MCF 10A (cell line): Measurements from ENCODE around the gene GDF2. TPM values are rescaled to one million over a fixed set of nuclear protein-coding genes. Genes with fewer than 3 reads are reported as not detected.

Source experiments
- BruUV-seq: library from RNA; stranded (reverse); fragments of 400-500 nt; replicated peaks from 2 replicates; lab custom pipeline; 2021; lab: Mats Ljungman, UMichigan
- CTCF ChIA-PET: fragments of 300-600 bp; sonication (Branson Sonifier 250); formaldehyde crosslinking; extraction: SDS; loops from one replicate; lab custom pipeline; 2021; ENCODE audit warnings: antibody characterized with exemption, inconsistent platforms; lab: Yijun Ruan, JAX
- POLR2A ChIA-PET: fragments of 300-600, 350-650 bp; sonication (Branson Sonifier 250); formaldehyde crosslinking; extraction: SDS; loops from one replicate; lab custom pipeline; 2020; ENCODE audit warnings: antibody characterized with exemption, inconsistent platforms; lab: Yijun Ruan, JAX
- DNase-seq: peaks from one replicate; pipeline ENCODE4 v3.0.0-alpha.2; 2018; ENCODE audit not compliant: unreplicated experiment
- H3K27ac Mint-ChIP-seq: one replicate; pipeline ENCODE4 v1.8.0; 2022; ENCODE audit warnings: mild to moderate bottlenecking, low read depth, mixed read lengths; ENCODE audit not compliant: unreplicated experiment
- H3K27me3 Mint-ChIP-seq: one replicate; pipeline ENCODE4 v1.8.0; 2022; ENCODE audit warnings: mixed read lengths; ENCODE audit not compliant: insufficient read depth, unreplicated experiment
- H3K36me3 Mint-ChIP-seq: one replicate; pipeline ENCODE4 v1.8.0; 2022; ENCODE audit warnings: mild to moderate bottlenecking, moderate library complexity, mixed read lengths; ENCODE audit not compliant: insufficient read depth, unreplicated experiment
- H3K4me1 Mint-ChIP-seq: one replicate; pipeline ENCODE4 v1.8.0; 2022; ENCODE audit warnings: mixed read lengths; ENCODE audit not compliant: insufficient read depth, unreplicated experiment
- H3K4me3 Mint-ChIP-seq: one replicate; pipeline ENCODE4 v1.8.0; 2022; ENCODE audit warnings: mild to moderate bottlenecking, moderate library complexity, mixed read lengths; ENCODE audit not compliant: unreplicated experiment
- H3K9me3 Mint-ChIP-seq: one replicate; pipeline ENCODE4 v1.8.0; 2022; ENCODE audit warnings: mixed read lengths; ENCODE audit not compliant: unreplicated experiment
- intact Hi-C: fragments of 100-400 bp; cut with micrococcal nuclease; formaldehyde crosslinking; loops from 2 replicates; pipeline ENCODE4 v1.14.1; 2022
- total RNA-seq: library from RNA; stranded (reverse); gene quantifications from 2 replicates; pipeline ENCODE4 v1.2.3, GENCODE V29; 2022
- TF ChIP-seq, protein P1 (sequence below): fragments of 200-600 bp; IDR thresholded peaks from one replicate; pipeline ENCODE4 v1.8.0; 2022; ENCODE audit warnings: antibody characterized with exemption, mild to moderate bottlenecking; ENCODE audit not compliant: unreplicated experiment

GDF2 gene
- total RNA-seq, 1 experiment from 2014 or later, result not detected

DNA sequence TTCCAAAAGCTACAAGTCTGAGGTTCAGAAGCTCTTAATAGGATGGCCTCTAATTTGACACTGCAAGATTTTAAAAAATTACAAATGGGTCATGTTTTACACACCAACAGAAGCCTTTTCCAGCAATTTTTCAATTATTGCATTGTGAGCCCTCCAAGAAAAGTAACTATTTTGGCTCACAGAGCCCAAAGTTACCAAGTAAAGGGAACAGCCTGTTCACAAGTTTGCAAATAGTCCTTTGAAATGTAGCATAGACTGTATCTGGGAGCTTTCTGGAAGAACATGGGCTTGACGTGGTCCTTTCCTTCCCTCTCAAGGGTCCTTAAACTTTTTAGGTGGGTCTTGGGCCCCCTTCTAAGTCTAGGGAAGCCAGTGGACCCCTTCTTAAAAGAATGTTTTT lies 23.5 kb upstream of the GDF2 start:
- TF ChIP-seq, protein P1, sequence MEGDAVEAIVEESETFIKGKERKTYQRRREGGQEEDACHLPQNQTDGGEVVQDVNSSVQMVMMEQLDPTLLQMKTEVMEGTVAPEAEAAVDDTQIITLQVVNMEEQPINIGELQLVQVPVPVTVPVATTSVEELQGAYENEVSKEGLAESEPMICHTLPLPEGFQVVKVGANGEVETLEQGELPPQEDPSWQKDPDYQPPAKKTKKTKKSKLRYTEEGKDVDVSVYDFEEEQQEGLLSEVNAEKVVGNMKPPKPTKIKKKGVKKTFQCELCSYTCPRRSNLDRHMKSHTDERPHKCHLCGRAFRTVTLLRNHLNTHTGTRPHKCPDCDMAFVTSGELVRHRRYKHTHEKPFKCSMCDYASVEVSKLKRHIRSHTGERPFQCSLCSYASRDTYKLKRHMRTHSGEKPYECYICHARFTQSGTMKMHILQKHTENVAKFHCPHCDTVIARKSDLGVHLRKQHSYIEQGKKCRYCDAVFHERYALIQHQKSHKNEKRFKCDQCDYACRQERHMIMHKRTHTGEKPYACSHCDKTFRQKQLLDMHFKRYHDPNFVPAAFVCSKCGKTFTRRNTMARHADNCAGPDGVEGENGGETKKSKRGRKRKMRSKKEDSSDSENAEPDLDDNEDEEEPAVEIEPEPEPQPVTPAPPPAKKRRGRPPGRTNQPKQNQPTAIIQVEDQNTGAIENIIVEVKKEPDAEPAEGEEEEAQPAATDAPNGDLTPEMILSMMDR, result no peak
- Mint-ChIP-seq H3K36me3 (no peaks in the 10 kb centered on the region), H3K27ac (no peak overlapping the region), H3K27me3 (peaks cover 61% of the 10 kb centered on the region), H3K4me3 (no peak overlapping the region), H3K4me1 (no peaks in the 10 kb centered on the region), H3K9me3 (no peaks in the 10 kb centered on the region)
- CTCF ChIA-PET, result interaction anchor here (2.5 kb wide), 1 partner anchor 251 kb away, joined by 9 read pairs; no protein-coding TSS in a partner anchor
- DNase-seq, result no peak
- no TSS peak for BruUV-seq
- POLR2A ChIA-PET, result no interaction called here
- intact Hi-C loops, result no loop called here

DNA sequence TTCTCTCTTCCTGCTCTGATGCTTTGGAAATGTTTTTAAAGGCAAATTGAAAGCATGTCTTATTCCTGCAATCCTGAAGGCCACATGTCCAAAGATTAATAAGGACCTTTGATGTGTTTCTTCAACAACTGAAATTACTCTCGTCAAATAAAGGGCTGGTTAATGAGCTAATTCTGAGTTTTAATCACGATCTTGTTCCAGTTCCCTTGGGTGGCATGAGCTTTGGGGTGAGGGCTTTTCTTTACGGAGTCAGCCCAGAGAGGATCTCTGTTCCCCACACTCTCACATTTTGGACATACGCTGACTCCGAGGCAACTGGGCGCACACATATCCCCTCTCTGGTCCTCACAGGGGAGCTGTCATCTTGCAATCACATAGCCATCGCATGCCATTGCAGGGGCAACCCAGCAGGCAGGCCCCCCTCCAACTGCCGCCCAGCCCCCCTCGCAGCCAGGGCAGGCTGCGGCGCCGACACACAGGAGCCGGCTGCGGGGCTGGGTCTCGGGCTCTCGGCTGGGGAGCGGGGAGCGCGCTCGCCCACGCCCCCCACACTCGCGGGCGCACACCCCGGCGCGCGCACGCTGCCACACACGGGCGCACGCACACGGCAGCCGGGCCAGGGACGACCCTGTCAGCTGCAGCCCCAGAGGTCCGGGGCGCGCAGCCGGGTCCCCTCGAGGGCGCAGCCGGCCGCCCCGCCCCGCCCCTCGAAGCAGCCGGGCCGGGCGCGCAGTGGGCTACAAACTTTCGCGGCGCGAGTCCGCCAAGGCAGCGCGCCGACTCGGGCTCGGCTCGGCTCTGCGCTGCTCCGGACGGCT lies 22.4 kb upstream of the GDF2 start, which contains the start of gene GDF10:
Gene GDF10, plus strand, starts transcription at position 587 of the 818 bp plus-strand sequence. CDS start 455 bp downstream, outside the sequence.
- H3K9me3 Mint-ChIP-seq, result no peaks in the 10 kb centered on the region

DNA sequence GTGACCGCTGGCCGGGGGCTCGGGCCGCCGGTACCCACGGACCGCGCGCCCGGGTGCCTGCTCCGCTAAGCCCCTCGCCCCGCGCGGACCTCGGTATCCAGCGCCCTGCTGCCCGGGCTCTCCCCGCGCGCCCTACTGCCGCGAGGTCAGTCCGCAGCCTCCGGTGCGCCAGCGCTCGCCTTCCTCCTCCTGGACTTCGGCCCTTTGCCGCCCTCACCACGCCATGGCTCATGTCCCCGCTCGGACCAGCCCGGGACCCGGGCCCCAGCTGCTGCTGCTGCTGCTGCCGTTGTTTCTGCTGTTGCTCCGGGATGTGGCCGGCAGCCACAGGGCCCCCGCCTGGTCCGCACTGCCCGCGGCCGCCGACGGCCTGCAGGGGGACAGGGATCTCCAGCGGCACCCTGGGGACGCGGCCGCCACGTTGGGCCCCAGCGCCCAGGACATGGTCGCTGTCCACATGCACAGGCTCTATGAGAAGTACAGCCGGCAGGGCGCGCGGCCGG lies 21.8 kb upstream of the GDF2 start:
- DNase-seq, result no peak
- ChIA-PET CTCF (interaction anchor here (1.0 kb wide), 1 partner anchor 11 kb away, joined by 3 read pairs; no protein-coding TSS in a partner anchor), POLR2A (no interaction called here)
- no peak overlapping the region for H3K27ac Mint-ChIP-seq
- BruUV-seq, result no TSS peak
- intact Hi-C loops, result no loop called here
- no peaks in the 10 kb centered on the region for H3K9me3 Mint-ChIP-seq
- peaks cover 49% of the 10 kb centered on the region for H3K27me3 Mint-ChIP-seq
- H3K4me3 Mint-ChIP-seq, result no peak overlapping the region
- H3K4me1 Mint-ChIP-seq, result no peaks in the 10 kb centered on the region
- TF ChIP-seq, protein P1, result no peak
- H3K36me3 Mint-ChIP-seq, result no peaks in the 10 kb centered on the region

More for the DNA sequence above, 22.4 kb upstream of the GDF2 start, which contains the start of gene GDF10:
- CTCF ChIA-PET, result interaction anchor here (0.6 to 1.0 kb wide), 3 partner anchors 12 to 275 kb away, joined by 3 to 4 read pairs (median 3); no protein-coding TSS in a partner anchor
- Mint-ChIP-seq H3K27ac (no peak within 1 kb of the TSS), H3K4me3 (no peak within 1 kb of the TSS), H3K27me3 (peaks cover 56% of the 10 kb centered on the region), H3K36me3 (no peaks in the 10 kb centered on the region), H3K4me1 (no peaks in the 10 kb centered on the region)
- DNase-seq, result no peak
- POLR2A ChIA-PET, result no interaction called here
- TF ChIP-seq, protein P1, result no peak
- intact Hi-C loops, result no loop called here
- no TSS peak for BruUV-seq

DNA sequence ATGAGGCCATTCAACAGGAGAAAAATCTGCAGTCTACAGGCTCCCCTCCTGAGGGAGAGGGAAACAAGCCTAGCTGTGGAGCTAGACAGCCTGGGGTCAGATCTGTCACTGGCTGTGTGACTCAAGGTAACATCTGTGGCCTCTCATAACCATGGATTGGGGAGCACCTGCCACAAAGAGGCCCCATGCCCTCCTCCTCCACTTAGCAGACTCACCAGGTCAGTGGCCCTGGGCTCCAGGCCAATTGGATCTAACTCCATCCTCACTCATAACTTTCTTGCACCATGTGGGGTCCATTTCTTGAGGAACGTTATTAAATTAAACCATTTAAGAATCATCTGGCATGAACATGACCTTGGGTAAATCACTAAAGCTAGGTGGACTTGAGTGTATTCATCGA lies 20.4 kb upstream of the GDF2 start:
- no peaks in the 10 kb centered on the region for H3K9me3 Mint-ChIP-seq
- H3K36me3 Mint-ChIP-seq, result no peaks in the 10 kb centered on the region
- H3K4me3 Mint-ChIP-seq, result no peak overlapping the region
- DNase-seq, result no peak
- CTCF ChIA-PET, result interaction anchor here (1.1 to 1.5 kb wide), 2 partner anchors 254 to 277 kb away, joined by 3 to 9 read pairs; no protein-coding TSS in a partner anchor
- BruUV-seq, result no TSS peak
- no peaks in the 10 kb centered on the region for H3K4me1 Mint-ChIP-seq
- POLR2A ChIA-PET, result interaction anchor here (0.7 kb wide), 1 partner anchor 265 kb away, joined by 3 read pairs; no protein-coding TSS in a partner anchor
- TF ChIP-seq, protein P1, result no peak
- H3K27me3 Mint-ChIP-seq, result peaks cover 47% of the 10 kb centered on the region
- intact Hi-C loops, result no loop called here
- no peak overlapping the region for H3K27ac Mint-ChIP-seq
